Trophoblast cell (in vitro differentiated cells and primary cell): Measurements from ENCODE around the gene SEMA4A.
"Not testable (repeated sequence)": the region's sequence is repeated elsewhere in the genome, so short reads cannot be mapped to it uniquely, and the experiment has no call there.

Experiments used
- DNase-seq, 2 donors: peaks; one replicate each; pipeline ENCODE4 v3.0.0-alpha.2; 2016
- H2AFZ ChIP-seq: 2 replicates; pipeline ENCODE4 v1.6.1; 2013; ENCODE audit warnings: low read length, moderate library complexity, mild to moderate bottlenecking; ENCODE audit not compliant: insufficient read depth, poor library complexity
- H2AK5ac ChIP-seq: 2 replicates; pipeline ENCODE4 v1.6.1; 2013; ENCODE audit warnings: mild to moderate bottlenecking, low read length
- H2BK120ac ChIP-seq: 2 replicates; pipeline ENCODE4 v1.6.1; 2013; ENCODE audit warnings: low read length, mild to moderate bottlenecking, moderate library complexity; ENCODE audit not compliant: insufficient read depth, poor library complexity
- H2BK12ac ChIP-seq: 2 replicates; pipeline ENCODE4 v1.6.1; 2013; ENCODE audit warnings: mild to moderate bottlenecking, low read length, moderate library complexity
- H2BK5ac ChIP-seq: 2 replicates; pipeline ENCODE4 v1.6.1; 2013; ENCODE audit warnings: low read length, low read depth, moderate library complexity, mild to moderate bottlenecking; ENCODE audit not compliant: poor library complexity
- H3K14ac ChIP-seq: 2 replicates; pipeline ENCODE4 v1.6.1; 2013; ENCODE audit warnings: mild to moderate bottlenecking, low read length
- H3K18ac ChIP-seq: 2 replicates; pipeline ENCODE4 v1.6.1; 2013; ENCODE audit warnings: mild to moderate bottlenecking, low read length
- H3K23ac ChIP-seq: 2 replicates; pipeline ENCODE4 v1.6.1; 2013; ENCODE audit warnings: low read length
- H3K27ac ChIP-seq: 2 replicates; pipeline ENCODE4 v1.5.1; 2013; ENCODE audit warnings: low read depth, mild to moderate bottlenecking, inconsistent platforms, low read length, moderate library complexity
- H3K27me3 ChIP-seq: 2 replicates; pipeline ENCODE4 v1.6.1; 2013; ENCODE audit warnings: inconsistent platforms, mild to moderate bottlenecking, low read length, moderate library complexity; ENCODE audit not compliant: insufficient read depth
- H3K36me3 ChIP-seq, 2 experiments: 1 replicate in 1 of 2; 2 replicates in 1 of 2; pipeline ENCODE4 v1.6.1; 2013; ENCODE audit warnings: low read length in 2 of 2, mild to moderate bottlenecking in 2 of 2, moderate library complexity in 1 of 2; ENCODE audit not compliant: insufficient read depth in 2 of 2, control insufficient read depth in 1 of 2
- H3K4ac ChIP-seq: 2 replicates; pipeline ENCODE4 v1.6.1; 2013; ENCODE audit warnings: low read depth, mild to moderate bottlenecking, low read length, moderate library complexity
- H3K4me1 ChIP-seq, 2 experiments: 1 replicate in 1 of 2; 2 replicates in 1 of 2; pipeline ENCODE4 v1.6.1; 2013; ENCODE audit warnings: low read length in 2 of 2, mild to moderate bottlenecking in 2 of 2, moderate library complexity in 1 of 2; ENCODE audit not compliant: insufficient read depth in 2 of 2, control insufficient read depth in 1 of 2
- H3K4me2 ChIP-seq: 2 replicates; pipeline ENCODE4 v1.6.1; 2013; ENCODE audit warnings: inconsistent platforms, mild to moderate bottlenecking, low read length, moderate library complexity
- H3K4me3 ChIP-seq: 2 replicates; pipeline ENCODE4 v1.5.1; 2013; ENCODE audit warnings: mild to moderate bottlenecking, low read depth, low read length, inconsistent platforms
- H3K79me1 ChIP-seq: one replicate; pipeline ENCODE4 v1.6.1; 2013; ENCODE audit warnings: low read length
- H3K79me2 ChIP-seq: 2 replicates; pipeline ENCODE4 v1.6.1; 2013; ENCODE audit warnings: low read length, mild to moderate bottlenecking; ENCODE audit not compliant: control insufficient read depth, insufficient read depth, poor library complexity
- H3K9ac ChIP-seq: 2 replicates; pipeline ENCODE4 v1.6.1; 2013; ENCODE audit warnings: mild to moderate bottlenecking, low read length
- H3K9me3 ChIP-seq: 2 replicates; pipeline ENCODE4 v1.6.1; 2013; ENCODE audit warnings: low read depth, mild to moderate bottlenecking, control low read depth, inconsistent platforms, low read length; ENCODE audit not compliant: insufficient read depth
- H4K12ac ChIP-seq: 2 replicates; pipeline ENCODE4 v1.6.1; 2013; ENCODE audit warnings: low read depth, mild to moderate bottlenecking, low read length, moderate library complexity
- H4K8ac ChIP-seq: 2 replicates; pipeline ENCODE4 v1.6.1; 2013; ENCODE audit warnings: low read depth, mild to moderate bottlenecking, low read length, moderate library complexity
- H4K91ac ChIP-seq: one replicate; pipeline ENCODE4 v1.6.1; 2013; ENCODE audit warnings: low read depth, mild to moderate bottlenecking, low read length, moderate library complexity
- WGBS: extraction: QIAGEN DNeasy Blood & Tissue Kit; methylation state at CpG from one replicate; pipeline ENCODE4 v1.1.7; 2013; ENCODE audit warnings: missing lambda C conversion rate; ENCODE audit not compliant: insufficient read length, insufficient coverage; ENCODE audit errors: extremely low coverage; 5-methylcytosine and 5-hydroxymethylcytosine counted together

Gene SEMA4A

DNA sequence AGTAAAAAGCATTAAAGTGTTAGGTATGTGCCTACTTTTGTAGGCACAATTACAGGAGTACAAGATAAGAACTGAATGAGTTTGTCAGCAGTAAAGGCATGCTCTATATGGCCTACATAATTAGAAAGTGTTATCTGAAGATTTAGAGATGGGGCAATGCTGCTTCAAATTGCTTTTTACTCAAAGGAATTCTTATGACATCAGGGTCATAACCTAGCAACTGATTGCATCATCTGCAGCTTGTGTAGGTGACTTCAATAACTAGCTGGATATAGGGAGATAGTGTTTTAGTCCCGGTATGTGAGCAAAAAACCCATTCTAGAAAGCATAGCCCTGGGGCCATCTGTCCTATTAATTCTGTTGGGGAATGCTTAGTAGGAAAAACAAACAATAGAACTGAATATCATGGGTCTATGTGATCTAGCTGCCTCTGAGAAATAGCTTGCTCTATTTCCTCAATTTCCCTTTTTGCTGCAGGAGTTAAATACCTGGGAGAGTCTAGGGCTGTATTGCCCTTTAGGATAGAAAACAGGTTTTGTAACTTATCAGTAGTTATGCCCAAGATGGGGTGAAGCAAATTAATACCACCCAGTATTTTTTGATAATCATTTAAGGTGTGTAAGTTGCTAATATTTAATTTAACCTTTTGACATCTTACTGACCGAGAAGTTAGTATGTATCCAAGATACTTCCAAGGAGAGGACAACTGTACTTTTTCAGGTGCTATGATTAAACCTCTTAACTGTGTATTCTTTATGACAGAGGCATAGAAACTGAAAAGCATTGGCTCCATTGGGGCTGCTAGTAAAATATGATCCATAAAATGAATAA, 33.2 kb downstream of the SEMA4A start:
- H2BK120ac ChIP-seq, H3K36me3 ChIP-seq, H2AFZ ChIP-seq, H3K9me3 ChIP-seq, H3K27me3 ChIP-seq, H4K12ac ChIP-seq, H3K27ac ChIP-seq, H3K4me3 ChIP-seq, H4K91ac ChIP-seq, H3K9ac ChIP-seq, H3K14ac ChIP-seq, H3K18ac ChIP-seq, H3K4me2 ChIP-seq, H3K23ac ChIP-seq, H3K79me2 ChIP-seq, H4K8ac ChIP-seq, H3K4me1 ChIP-seq, H3K79me1 ChIP-seq, H2BK12ac ChIP-seq, H2BK5ac ChIP-seq, H3K4ac ChIP-seq, H2AK5ac ChIP-seq: not testable (repeated sequence)
- DNase-seq, result peak; percentile 77 to 98
- WGBS, result no CpG with 5 or more reads among the region's 2 CpGs

DNA sequence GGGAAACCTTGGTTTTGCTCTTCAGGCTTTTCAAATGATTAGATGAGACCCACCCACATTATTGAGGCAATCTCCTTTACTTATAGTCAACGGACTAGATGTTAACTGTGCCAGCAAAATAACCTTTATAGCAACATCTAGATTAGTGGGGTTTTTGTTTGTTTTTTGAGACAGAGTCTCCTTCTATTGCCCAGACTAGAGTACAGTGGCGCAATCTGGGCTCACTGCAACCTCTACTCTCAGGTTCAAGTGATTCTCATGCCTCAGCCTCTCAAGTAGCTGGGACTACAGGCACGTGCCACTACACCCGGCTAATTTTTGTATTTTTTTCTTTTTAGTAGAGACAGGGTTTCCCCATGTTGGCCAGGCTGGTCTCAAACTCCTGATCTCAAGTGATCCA, 36.9 kb downstream of the SEMA4A start:
- H3K9ac ChIP-seq, H3K9me3 ChIP-seq, H3K79me1 ChIP-seq, H2AK5ac ChIP-seq, H4K12ac ChIP-seq, H3K4me2 ChIP-seq, H3K18ac ChIP-seq, H3K23ac ChIP-seq, H2BK120ac ChIP-seq, H4K8ac ChIP-seq, H3K36me3 ChIP-seq, H3K79me2 ChIP-seq, H2AFZ ChIP-seq, H3K27ac ChIP-seq, H3K14ac ChIP-seq, H3K4ac ChIP-seq, H3K4me3 ChIP-seq, H4K91ac ChIP-seq, H2BK5ac ChIP-seq, DNase-seq, H2BK12ac ChIP-seq, H3K27me3 ChIP-seq: not testable (repeated sequence)
- no CpG with 5 or more reads among the region's 4 CpGs for WGBS
- peaks cover 4 to 11% of the 10 kb centered on the region in 2 experiments for H3K4me1 ChIP-seq

DNA sequence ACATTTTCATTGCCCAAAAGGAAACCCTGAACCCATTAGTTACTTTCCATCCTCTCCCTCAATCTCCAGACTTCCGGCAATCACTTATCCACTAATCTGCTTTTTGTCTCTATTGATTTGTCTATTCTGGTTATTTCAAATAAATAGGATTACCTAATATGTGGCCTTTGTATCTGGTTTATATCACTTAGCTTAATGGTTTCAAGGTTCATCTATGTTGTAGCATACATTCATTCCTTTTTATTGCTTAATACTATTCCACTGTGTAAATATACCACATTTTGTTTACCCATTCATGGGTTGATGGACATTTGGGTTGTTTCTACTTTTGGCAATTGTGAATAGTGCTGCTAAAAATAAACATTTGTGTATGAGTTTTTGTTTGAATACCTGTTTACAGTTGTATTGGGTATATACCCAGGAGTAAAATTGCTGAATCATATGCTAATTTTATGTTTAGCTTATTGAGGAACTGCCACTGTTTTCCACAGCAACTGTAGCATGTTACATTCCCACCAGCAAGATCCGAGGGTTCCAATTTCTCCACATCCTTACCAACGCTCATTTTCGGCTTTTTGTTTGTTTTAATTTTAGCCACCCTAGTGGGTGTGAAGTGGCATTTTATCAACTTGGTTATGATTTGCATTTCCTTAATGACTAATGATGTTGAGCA, 38.0 kb downstream of the SEMA4A start:
- Histone ChIP-seq H3K4ac (no peak overlapping the region), H3K18ac (no peak overlapping the region), H4K8ac (no peak overlapping the region), H2BK5ac (no peak overlapping the region), H2AFZ (no peak overlapping the region), H3K27ac (no peak overlapping the region), H3K27me3 (no peaks in the 10 kb centered on the region), H3K9me3 (no peaks in the 10 kb centered on the region), H3K4me2 (no peak overlapping the region), H2AK5ac (no peak overlapping the region), H3K23ac (no peak overlapping the region), H4K91ac (no peak overlapping the region), H2BK12ac (no peak overlapping the region), H3K14ac (no peak overlapping the region), H4K12ac (no peak overlapping the region), H3K4me1 (peaks cover 4 to 9% of the 10 kb centered on the region in 2 experiments), H3K4me3 (no peak overlapping the region), H2BK120ac (no peak overlapping the region), H3K79me1 (peaks cover 6% of the 10 kb centered on the region), H3K36me3 (peaks cover under 1 to 2% of the 10 kb centered on the region in 2 experiments), H3K9ac (no peak overlapping the region), H3K79me2 (peaks cover 7% of the 10 kb centered on the region)
- no peak for DNase-seq
- WGBS, result no CpG with 5 or more reads among the region's 4 CpGs

DNA sequence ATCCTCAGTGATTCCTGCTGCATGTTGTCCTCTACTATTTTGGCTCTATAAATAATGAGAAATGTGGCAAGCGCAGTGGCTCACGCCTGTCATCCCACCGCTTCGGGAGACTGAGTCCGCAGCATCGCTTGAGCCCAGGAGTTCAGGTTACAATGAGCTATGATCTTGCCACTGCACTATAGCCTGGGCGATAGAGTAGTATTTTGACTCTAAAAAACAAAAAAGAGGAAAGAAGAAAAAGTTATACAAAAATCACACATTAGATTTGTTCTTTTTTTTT, 39.8 kb downstream of the SEMA4A start:
- no peak overlapping the region for H2BK5ac ChIP-seq
- peak overlapping the region; percentile 85 for H4K8ac ChIP-seq
- peaks cover 3 to 5% of the 10 kb centered on the region in 2 experiments for H3K36me3 ChIP-seq
- no peak overlapping the region for H3K4me2 ChIP-seq
- H4K12ac ChIP-seq, result no peak overlapping the region
- no peak overlapping the region for H3K27ac ChIP-seq
- H3K14ac ChIP-seq, result no peak overlapping the region
- no peak overlapping the region for H3K4me3 ChIP-seq
- no peak for DNase-seq
- no peak overlapping the region for H2BK12ac ChIP-seq
- peaks cover 4 to 9% of the 10 kb centered on the region in 2 experiments for H3K4me1 ChIP-seq
- H4K91ac ChIP-seq, result peak overlapping the region; percentile 58
- H3K79me2 ChIP-seq, result peaks cover 7% of the 10 kb centered on the region
- no CpG with 5 or more reads among the region's 7 CpGs for WGBS
- H2AK5ac ChIP-seq, result no peak overlapping the region
- no peak overlapping the region for H2AFZ ChIP-seq
- H3K9ac ChIP-seq, result no peak overlapping the region
- H3K18ac ChIP-seq, result no peak overlapping the region
- no peaks in the 10 kb centered on the region for H3K27me3 ChIP-seq
- H3K23ac ChIP-seq, result no peak overlapping the region
- no peak overlapping the region for H2BK120ac ChIP-seq
- no peaks in the 10 kb centered on the region for H3K9me3 ChIP-seq
- H3K4ac ChIP-seq, result no peak overlapping the region
- H3K79me1 ChIP-seq, result peaks cover 6% of the 10 kb centered on the region
